GM12875 (cell line): ENCODE data around the gene SRXN1.

ENCODE experiments used
- H3K4me3 ChIP-seq: one replicate; pipeline ENCODE4 v1.5.1; 2011; ENCODE audit warnings: low read depth, low read length, control low read depth
- TF ChIP-seq, protein P1 (sequence below): IDR thresholded peaks from 2 replicates; pipeline ENCODE4 v1.5.1; 2011; ENCODE audit warnings: low read depth, mild to moderate bottlenecking, control low read depth, inconsistent platforms, low read length, moderate library complexity, borderline replicate concordance; ENCODE audit not compliant: insufficient read depth

The SRXN1 gene

GRCh38 chr20:682123-682522, 29.1 kb upstream of the SRXN1 start:
- TF ChIP-seq, protein P1, sequence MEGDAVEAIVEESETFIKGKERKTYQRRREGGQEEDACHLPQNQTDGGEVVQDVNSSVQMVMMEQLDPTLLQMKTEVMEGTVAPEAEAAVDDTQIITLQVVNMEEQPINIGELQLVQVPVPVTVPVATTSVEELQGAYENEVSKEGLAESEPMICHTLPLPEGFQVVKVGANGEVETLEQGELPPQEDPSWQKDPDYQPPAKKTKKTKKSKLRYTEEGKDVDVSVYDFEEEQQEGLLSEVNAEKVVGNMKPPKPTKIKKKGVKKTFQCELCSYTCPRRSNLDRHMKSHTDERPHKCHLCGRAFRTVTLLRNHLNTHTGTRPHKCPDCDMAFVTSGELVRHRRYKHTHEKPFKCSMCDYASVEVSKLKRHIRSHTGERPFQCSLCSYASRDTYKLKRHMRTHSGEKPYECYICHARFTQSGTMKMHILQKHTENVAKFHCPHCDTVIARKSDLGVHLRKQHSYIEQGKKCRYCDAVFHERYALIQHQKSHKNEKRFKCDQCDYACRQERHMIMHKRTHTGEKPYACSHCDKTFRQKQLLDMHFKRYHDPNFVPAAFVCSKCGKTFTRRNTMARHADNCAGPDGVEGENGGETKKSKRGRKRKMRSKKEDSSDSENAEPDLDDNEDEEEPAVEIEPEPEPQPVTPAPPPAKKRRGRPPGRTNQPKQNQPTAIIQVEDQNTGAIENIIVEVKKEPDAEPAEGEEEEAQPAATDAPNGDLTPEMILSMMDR = no peak
- no peak overlapping the region for H3K4me3 ChIP-seq

- TF ChIP-seq, protein P1 = no peak
- H3K4me3 ChIP-seq = no peak overlapping the region
These were observed 27.7 kb upstream of the SRXN1 start for GRCh38 chr20:680638-681187.

DNA sequence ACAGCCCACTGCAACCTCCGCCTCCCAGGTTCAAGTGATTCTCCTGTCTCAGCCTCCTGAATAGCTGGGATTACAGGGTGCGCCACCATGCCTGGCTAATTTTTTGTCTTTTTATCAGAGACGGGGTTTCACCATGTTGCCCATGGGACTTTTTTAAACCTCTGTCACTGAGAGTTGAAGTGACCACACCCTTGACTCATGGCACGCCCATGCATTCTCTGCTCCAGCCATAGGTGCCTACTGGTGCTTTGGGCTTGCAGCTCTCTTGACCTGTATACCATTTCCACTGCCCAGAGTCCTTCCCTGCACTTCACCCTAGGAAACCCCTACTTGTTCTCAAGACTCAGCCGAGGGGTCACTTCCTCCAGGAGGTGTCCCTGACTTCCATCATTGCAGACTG, 25.0 kb upstream of the SRXN1 start:
- no peak overlapping the region for H3K4me3 ChIP-seq
- TF ChIP-seq, protein P1 = no peak

GRCh38 chr20:676967-677366, 24.0 kb upstream of the SRXN1 start:
- TF ChIP-seq, protein P1 = no peak
- H3K4me3 ChIP-seq = no peak overlapping the region

GRCh38 chr20:676315-676937, 23.4 kb upstream of the SRXN1 start:
- no peak overlapping the region for H3K4me3 ChIP-seq
- TF ChIP-seq, protein P1 = no peak

DNA sequence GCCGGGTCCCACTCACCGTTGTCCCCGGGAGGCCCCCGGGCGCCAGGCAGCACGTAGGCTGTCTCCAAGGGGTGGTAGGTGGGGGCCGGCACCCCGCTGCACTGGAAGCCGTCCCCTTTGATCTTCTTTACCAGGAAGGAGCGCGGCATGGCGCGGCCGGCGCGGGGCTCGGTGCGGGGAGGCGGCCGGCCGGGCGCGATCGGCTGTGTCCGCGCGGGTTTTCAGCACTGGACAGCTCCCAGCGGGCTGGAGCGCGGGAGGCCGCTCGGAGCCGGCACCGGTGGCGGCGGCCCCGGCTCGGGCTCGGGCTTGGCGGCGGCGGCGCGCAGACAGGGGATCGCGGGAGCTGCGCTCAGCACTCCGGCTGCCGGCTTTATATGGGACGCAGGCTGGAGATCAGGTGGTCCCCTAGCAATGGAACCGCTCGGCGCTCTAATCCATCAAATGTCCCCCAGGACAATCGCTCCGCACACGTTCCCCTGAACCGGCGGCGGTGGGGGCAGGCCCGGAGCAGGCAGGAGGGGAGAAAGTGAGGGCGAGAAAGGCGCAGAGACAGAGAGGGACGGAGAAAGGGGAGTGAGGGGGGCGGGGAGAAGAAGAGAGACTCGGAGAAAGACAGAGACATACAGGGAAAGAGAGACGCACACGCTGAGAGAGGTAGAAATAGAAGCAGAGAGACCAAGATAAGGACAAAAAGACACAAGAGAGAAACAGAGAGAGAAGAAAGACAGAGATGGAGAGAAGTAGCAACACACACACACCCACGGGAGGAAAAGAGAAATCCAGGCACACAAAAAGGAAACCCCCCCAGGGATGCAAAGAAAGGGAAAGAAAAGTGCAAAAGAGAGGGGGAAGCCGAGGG, 22.7 kb upstream of the SRXN1 start, which contains the start of gene SCRT2:
Gene SCRT2, minus strand, starts transcription at position 350 of the 862 bp plus-strand sequence. Its CDS starts 201 bp downstream, at position 149.
- no peak within 1 kb of the TSS for H3K4me3 ChIP-seq
- TF ChIP-seq, protein P1 = no peak
